NB4 (cell line): ENCODE measurements around the gene ROBO2.

Experiments
- DNase-seq: peaks from one replicate; pipeline ENCODE4 v3.0.0; 2010; ENCODE audit warnings: low read depth
- H3K4me3 ChIP-seq: one replicate; pipeline ENCODE4 v1.5.1; 2011; ENCODE audit warnings: mild to moderate bottlenecking, low read depth, low read length, moderate library complexity
- CTCF ChIP-seq: IDR thresholded peaks from one replicate; pipeline ENCODE4 v1.5.1; 2012; ENCODE audit warnings: low read depth, low read length
- MAX ChIP-seq: IDR thresholded peaks from 2 replicates; pipeline ENCODE4 v1.6.1; 2011; ENCODE audit warnings: low read depth, low read length
- MYC ChIP-seq: IDR thresholded peaks from 2 replicates; pipeline ENCODE4 v1.6.1; 2011; ENCODE audit warnings: low read depth, low read length
- POLR2A ChIP-seq: IDR thresholded peaks from 2 replicates; pipeline ENCODE4 v1.6.1; 2011; ENCODE audit warnings: mild to moderate bottlenecking; ENCODE audit not compliant: insufficient read length; ENCODE audit errors: extremely low read depth

Gene ROBO2

GRCh38 chr3:77420336-77420735 lies 380.4 kb downstream of the ROBO2 start:
- no peak overlapping the region for H3K4me3 ChIP-seq
- no peak for TF ChIP-seq POLR2A
- no peak for TF ChIP-seq MAX
- TF ChIP-seq MYC, result no peak
- no peak for TF ChIP-seq CTCF
- DNase-seq, result no peak

GRCh38 chr3:77421916-77422315 lies 382.0 kb downstream of the ROBO2 start:
- H3K4me3 ChIP-seq, result no peak overlapping the region
- no peak for TF ChIP-seq CTCF
- no peak for TF ChIP-seq MYC
- no peak for TF ChIP-seq MAX
- TF ChIP-seq POLR2A, result no peak
- DNase-seq, result no peak

GRCh38 chr3:77426531-77426930 lies 386.6 kb downstream of the ROBO2 start:
- TF ChIP-seq POLR2A (no peak), MAX (no peak), CTCF (no peak), MYC (no peak)
- no peak for DNase-seq
- no peak overlapping the region for H3K4me3 ChIP-seq

- DNase-seq, result no peak
- TF ChIP-seq MYC (no peak), POLR2A (no peak), MAX (no peak), CTCF (no peak)
Measured at GRCh38 chr3:77427528-77427927, 387.6 kb downstream of the ROBO2 start.

GRCh38 chr3:77436908-77437307 lies 397.0 kb downstream of the ROBO2 start:
- H3K4me3 ChIP-seq, result no peak overlapping the region
- TF ChIP-seq MAX (no peak), MYC (no peak), POLR2A (no peak), CTCF (no peak)
- DNase-seq, result no peak

More at GRCh38 chr3:77427528-77427927, 387.6 kb downstream of the ROBO2 start:
- H3K4me3 ChIP-seq, result no peak overlapping the region

GRCh38 chr3:77446084-77446483 lies 406.2 kb downstream of the ROBO2 start:
- no peak for DNase-seq
- H3K4me3 ChIP-seq, result no peak overlapping the region
- TF ChIP-seq MAX (no peak), CTCF (no peak), POLR2A (no peak), MYC (no peak)
